ENCODE results near the gene NTSR2. TPM values are rescaled to one million over a fixed set of nuclear protein-coding genes. Genes with fewer than 3 reads are reported as not detected.

The NTSR2 gene
- total RNA-seq, 4 donors from 2014 or later, result 0.87 to 4.2 (median 2.1) TPM; not detected in 1

DNA sequence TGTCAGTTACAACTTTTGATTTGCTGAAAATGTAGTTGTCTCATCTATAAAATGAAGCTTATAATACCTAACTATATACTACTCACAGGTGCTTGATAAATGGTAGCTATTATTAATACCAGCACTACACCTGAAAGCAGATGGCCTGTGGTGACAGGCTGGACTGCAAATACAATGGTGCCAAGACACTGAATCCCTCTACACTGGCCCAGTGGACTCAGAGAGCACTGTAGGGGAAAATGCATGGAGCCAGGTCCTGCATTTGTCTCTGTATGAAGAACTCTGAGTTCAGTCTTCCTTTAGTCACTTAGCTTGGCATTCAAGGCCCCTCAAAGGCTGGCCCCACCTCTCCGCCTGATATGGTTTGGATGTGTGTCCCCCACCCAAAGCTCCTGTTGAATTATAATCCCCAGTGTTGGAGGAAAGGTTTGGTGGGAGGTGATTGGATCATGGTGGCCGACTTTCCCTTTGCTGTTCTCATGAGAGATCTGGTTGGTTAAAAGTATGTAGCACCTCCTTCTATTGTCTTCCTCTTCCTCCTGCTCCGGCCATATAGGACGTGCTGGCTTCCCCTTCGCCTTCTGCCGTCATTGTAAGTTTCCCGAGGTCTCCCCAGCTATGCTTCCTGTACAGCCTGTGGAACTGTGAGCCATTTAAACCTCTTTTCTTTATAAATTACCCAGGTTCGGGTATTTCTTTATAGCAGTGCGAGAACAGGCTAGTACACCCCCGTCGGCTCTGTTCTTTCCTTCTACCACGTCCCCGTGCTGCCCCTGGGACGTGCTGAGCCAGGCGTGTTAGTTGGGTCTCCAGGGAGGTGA, 11.1 kb upstream of the NTSR2 start:
- no peaks in the 10 kb centered on the region for H3K9me3 ChIP-seq
- peaks cover 0 to 4% of the 10 kb centered on the region in 2 donors for H3K27me3 ChIP-seq
- no peak for DNase-seq (ENCODE audit: low spot score in 2 of 2)
- H3K4me1 ChIP-seq, result peaks cover 0 to 26% (median 22%) of the 10 kb centered on the region in 4 donors
- H3K27ac ChIP-seq, result peak overlapping the region; percentile 51 to 86 (median 70)
- H3K36me3 ChIP-seq, result no peaks in the 10 kb centered on the region
- no peak overlapping the region for H3K4me3 ChIP-seq
- WGBS, 2 donors, result 76 to 86% methylated on average over 15 of the region's 15 CpGs
- TF ChIP-seq EP300 (IDR thresholded peaks at IDR 0.05), result no peak
- TF ChIP-seq, protein P1, sequence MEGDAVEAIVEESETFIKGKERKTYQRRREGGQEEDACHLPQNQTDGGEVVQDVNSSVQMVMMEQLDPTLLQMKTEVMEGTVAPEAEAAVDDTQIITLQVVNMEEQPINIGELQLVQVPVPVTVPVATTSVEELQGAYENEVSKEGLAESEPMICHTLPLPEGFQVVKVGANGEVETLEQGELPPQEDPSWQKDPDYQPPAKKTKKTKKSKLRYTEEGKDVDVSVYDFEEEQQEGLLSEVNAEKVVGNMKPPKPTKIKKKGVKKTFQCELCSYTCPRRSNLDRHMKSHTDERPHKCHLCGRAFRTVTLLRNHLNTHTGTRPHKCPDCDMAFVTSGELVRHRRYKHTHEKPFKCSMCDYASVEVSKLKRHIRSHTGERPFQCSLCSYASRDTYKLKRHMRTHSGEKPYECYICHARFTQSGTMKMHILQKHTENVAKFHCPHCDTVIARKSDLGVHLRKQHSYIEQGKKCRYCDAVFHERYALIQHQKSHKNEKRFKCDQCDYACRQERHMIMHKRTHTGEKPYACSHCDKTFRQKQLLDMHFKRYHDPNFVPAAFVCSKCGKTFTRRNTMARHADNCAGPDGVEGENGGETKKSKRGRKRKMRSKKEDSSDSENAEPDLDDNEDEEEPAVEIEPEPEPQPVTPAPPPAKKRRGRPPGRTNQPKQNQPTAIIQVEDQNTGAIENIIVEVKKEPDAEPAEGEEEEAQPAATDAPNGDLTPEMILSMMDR (IDR thresholded peaks at IDR 0.05), result no peak
- no peak for TF ChIP-seq POLR2A (IDR thresholded peaks at IDR 0.05)

DNA sequence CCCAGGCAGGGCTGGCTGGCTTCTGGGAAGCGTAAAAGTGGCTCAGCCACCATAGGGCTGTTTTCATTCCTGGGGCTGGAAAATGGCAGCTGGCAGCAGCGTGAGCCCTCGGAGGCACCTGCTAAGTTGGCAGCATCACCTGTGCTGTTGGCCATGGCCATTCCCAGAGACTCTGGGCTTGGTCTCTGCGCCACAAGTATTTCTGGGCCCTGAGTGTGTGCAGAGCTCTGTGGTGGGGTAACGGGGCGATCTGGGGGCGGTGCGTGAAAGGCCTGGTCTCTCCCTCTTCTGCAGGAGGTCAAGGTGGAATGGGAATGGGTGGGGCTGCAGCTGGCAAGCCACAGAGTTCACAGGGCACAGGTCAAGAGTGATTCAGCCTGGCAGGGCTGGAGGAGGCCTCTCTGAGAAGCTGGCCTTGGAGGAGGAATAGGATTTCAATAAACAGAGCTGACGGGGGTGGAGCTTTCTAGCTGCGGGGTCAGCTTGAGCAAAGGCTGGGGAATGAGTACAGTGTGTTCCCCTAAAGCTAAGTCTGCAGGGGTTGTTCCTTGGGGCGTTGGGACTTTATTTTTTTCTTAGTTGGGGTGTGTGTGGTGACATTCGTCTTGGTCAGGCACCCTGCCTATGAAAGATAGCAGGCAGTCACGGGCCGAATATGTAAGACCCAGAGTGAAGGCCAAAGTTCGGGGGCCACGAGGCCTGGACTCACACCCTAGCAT, 10.3 kb upstream of the NTSR2 start:
- TF ChIP-seq EP300 (IDR thresholded peaks at IDR 0.05), result peak; percentile 55 to 82
- TF ChIP-seq POLR2A (IDR thresholded peaks at IDR 0.05), result no peak
- TF ChIP-seq, protein P1 (IDR thresholded peaks at IDR 0.05), result no peak
- WGBS, 2 donors, result 53 to 57% methylated on average over 13 to 15 of the region's 16 CpGs
- Histone ChIP-seq H3K27ac (peak overlapping the region; percentile 51 to 86 (median 70)), H3K4me1 (peaks cover 0 to 26% (median 22%) of the 10 kb centered on the region in 4 donors), H3K4me3 (no peak overlapping the region), H3K27me3 (peaks cover 0 to 4% of the 10 kb centered on the region in 2 donors), H3K36me3 (no peaks in the 10 kb centered on the region), H3K9me3 (peaks cover 0 to 6% (median 0%) of the 10 kb centered on the region in 4 donors)
- DNase-seq (ENCODE audit: low spot score in 2 of 2), result no peak

DNA sequence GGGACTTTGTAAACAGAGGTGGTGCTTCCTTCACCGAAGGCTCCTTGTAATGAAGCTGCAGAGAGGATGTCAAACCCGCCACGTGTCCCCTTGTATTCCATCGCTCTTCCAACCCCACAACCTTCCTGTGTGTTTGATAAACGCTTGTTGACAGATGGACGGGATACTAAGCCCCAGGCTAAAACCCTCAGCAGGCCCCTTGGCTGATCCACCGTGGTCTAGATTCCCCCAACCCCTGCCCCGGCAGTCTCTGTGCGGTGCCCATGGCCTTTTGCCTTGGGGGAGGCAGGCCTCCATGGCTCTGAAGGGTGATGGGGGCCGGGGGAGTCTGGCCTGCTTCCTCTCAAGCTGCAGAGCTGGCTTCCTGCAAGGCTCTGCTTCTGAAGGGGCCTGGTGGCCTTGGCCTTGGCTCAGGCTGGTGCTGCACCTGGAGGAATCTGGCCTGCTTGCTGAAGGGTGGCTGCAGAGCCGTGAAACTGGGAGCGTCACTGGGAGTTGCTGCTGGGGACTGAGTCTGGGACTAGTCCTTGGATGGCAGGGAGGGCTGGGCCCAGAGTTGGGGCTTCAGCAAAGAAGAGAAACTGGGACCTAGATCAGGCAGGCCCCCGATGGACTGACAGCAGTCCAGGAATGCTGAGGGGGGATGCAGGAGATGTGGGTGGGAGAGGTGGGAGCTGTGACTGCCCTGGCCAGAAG, 9.6 kb upstream of the NTSR2 start:
- no peak for DNase-seq (ENCODE audit: low spot score in 2 of 2)
- H3K27ac ChIP-seq, result peak overlapping the region; percentile 0 to 81 (median 51)
- H3K36me3 ChIP-seq, result no peaks in the 10 kb centered on the region
- H3K9me3 ChIP-seq, result peaks cover 0 to 7% (median 0%) of the 10 kb centered on the region in 4 donors
- H3K4me1 ChIP-seq, result peaks cover 0 to 26% (median 22%) of the 10 kb centered on the region in 4 donors
- 68 to 72% methylated on average over 12 to 13 of the region's 13 CpGs for WGBS, 2 donors
- H3K4me3 ChIP-seq, result no peak overlapping the region
- H3K27me3 ChIP-seq, result peaks cover 0 to 4% of the 10 kb centered on the region in 2 donors
- TF ChIP-seq POLR2A (IDR thresholded peaks at IDR 0.05) (no peak), EP300 (IDR thresholded peaks at IDR 0.05) (no peak)
- TF ChIP-seq, protein P1 (IDR thresholded peaks at IDR 0.05), result no peak

DNA sequence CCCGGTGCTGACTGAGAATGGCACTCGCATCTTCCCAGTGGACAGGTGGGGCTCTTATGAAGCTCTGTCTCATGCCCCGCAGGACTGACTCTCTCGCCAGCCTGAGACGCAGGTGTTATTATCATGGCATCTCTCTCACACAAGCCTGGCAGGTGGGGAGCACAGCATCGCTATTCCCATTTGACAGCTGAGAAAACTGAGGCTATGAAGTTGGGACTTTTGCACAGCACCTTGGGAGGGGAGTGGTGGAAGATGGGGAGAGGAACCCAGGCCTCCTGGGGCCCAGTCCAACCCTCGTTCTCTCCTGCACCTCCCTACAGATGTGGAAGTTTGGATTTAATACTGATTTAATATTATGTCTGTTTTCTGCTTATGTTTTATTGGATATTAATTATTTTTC, 9.0 kb upstream of the NTSR2 start:
- Histone ChIP-seq H3K9me3 (peaks cover 0 to 7% (median 0%) of the 10 kb centered on the region in 4 donors), H3K36me3 (no peaks in the 10 kb centered on the region), H3K4me3 (no peak overlapping the region), H3K27me3 (peaks cover 0 to 4% of the 10 kb centered on the region in 2 donors), H3K27ac (no peak overlapping the region), H3K4me1 (peaks cover 0 to 26% (median 22%) of the 10 kb centered on the region in 4 donors)
- TF ChIP-seq POLR2A (IDR thresholded peaks at IDR 0.05), result no peak
- 81 to 85% methylated on average over 7 of the region's 7 CpGs for WGBS, 2 donors
- no peak for DNase-seq (ENCODE audit: low spot score in 2 of 2)

DNA sequence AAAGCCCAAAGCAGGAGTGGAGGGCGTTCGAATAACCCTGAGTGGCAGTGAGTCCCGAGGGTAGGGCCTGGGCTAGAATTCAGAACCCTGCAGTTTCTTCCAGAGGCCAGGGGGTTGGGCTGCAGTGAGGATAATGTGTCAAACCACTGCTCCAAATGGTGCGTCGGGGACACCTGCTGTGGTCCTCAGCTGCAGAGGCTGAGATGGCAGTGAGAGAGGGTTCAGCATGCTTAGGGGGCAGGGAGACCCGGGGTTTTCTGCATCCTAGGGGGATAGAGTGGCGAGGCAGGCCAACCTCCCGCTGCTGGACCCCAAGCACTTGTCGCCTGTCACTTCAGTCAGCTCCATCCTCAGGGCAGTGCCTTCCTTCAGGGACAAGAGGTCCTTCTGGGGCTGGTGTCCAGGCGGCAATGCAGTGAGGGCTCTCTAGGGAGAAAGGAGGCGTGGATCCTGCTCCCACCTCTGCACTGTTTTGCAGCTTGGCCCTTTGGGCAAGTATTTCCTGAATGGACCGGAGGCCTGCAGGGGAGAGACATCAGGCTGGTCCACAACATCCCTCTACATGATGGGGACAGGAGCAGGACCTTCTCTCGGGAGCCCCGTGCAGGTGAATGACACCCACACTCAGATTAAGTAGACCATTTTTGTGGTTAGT, 8.4 kb upstream of the NTSR2 start:
- 76 to 81% methylated on average over 12 to 14 of the region's 14 CpGs for WGBS, 2 donors
- Histone ChIP-seq H3K9me3 (peaks cover 0 to 7% (median 0%) of the 10 kb centered on the region in 4 donors), H3K4me1 (peaks cover 0 to 26% (median 22%) of the 10 kb centered on the region in 4 donors), H3K27me3 (peaks cover 0 to 4% of the 10 kb centered on the region in 2 donors), H3K4me3 (no peak overlapping the region), H3K36me3 (no peaks in the 10 kb centered on the region), H3K27ac (no peak overlapping the region)
- TF ChIP-seq, protein P1 (IDR thresholded peaks at IDR 0.05), result no peak
- no peak for TF ChIP-seq EP300 (IDR thresholded peaks at IDR 0.05)
- no peak for TF ChIP-seq POLR2A (IDR thresholded peaks at IDR 0.05)
- no peak for DNase-seq (ENCODE audit: low spot score in 2 of 2)

All from tibial nerve (tissue), 4 donors.